Gastroesophageal sphincter (tissue), 2 donors: ENCODE results near the gene RNASET2.

ENCODE experiments used
- EP300 ChIP-seq: sonication (generic); formaldehyde crosslinking; IDR thresholded peaks from one replicate; pipeline ENCODE4 v1.6.1; 2017; ENCODE audit warnings: antibody characterized with exemption, mild to moderate bottlenecking
- POLR2A ChIP-seq, 2 donors: fragments of 450-650 bp; IDR thresholded peaks; one replicate each; pipeline ENCODE4 v1.6.1; 2017; ENCODE audit warnings: antibody characterized with exemption in 2 of 2, mild to moderate bottlenecking in 2 of 2, moderate library complexity in 1 of 2

DNA sequence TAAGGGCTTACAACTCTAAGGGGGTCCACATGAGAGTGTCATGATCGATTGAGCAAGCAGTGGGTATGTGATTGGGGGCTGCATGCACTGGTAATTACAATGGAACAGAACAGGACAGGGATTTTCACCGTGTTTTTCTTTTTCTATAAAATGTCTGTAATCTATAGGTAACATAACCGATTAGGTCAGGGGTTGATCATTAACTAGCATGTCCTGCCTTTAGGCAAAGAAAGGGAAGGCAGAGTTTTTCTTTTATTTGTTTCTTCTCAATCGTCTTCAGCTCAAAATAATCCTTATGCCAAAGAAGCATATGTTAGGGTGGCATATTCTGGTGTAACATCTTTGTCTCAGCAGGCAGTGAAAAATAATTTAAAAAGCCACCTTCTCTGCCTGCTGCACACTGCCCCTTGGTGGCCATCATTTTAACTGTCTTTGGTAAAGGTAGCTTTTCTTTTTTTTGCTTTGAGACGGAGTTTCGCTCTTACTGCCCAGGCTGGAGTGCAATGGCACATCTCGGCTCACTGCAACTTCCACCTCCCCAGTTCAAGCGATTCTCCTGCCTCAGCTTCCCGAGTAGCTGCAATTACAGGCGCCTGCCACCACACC, 33.2 kb upstream of the RNASET2 start:
- TF ChIP-seq POLR2A (IDR thresholded peaks at IDR 0.05) (no peak), EP300 (no peak)
